ENCODE measurements around the gene LRP8.

Gene LRP8

DNA sequence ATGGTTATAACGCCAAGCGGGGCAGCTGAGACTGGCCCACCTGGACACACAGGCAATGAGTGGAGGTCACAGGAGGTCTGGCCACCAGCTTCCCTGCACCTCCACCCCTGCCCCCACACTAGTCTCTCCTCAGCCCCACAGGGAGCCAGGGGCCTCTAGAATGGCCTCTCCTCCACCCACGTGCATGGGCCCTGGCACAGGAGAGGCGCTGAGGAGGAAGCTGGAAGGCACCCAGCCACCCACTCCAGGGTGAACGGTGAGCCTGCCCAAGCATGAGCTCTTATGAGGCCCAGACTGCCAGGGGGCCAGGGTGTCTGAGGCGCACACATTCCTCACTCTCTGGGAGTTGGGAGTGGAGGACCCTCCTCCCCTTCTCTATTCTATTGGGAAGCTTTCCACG lies 22.2 kb downstream of the LRP8 start:
- DNase-seq (ENCODE audit: low read depth in 2 of 2): no peak

DNA sequence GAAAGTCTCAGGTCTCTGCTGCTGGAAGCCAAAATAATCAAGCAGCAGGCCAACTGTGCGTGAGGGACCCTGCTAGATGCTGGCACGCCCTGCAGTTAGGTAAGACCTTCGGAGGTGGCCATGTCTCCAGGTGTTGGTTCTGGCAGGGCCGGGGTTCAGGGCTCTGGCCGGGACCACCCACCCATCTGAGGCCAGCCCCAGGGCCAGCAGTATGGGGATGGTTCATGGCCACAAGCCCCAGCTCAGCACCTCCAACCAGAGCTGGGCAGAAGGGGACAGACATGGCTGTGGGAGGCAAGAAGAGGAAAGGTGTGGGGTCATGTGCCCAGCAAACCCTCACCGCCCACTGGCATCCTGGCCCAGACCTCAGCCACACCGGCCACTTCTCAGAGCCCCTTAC lies 23.3 kb downstream of the LRP8 start:
- no peak for DNase-seq (ENCODE audit: low read depth in 2 of 2)

DNA sequence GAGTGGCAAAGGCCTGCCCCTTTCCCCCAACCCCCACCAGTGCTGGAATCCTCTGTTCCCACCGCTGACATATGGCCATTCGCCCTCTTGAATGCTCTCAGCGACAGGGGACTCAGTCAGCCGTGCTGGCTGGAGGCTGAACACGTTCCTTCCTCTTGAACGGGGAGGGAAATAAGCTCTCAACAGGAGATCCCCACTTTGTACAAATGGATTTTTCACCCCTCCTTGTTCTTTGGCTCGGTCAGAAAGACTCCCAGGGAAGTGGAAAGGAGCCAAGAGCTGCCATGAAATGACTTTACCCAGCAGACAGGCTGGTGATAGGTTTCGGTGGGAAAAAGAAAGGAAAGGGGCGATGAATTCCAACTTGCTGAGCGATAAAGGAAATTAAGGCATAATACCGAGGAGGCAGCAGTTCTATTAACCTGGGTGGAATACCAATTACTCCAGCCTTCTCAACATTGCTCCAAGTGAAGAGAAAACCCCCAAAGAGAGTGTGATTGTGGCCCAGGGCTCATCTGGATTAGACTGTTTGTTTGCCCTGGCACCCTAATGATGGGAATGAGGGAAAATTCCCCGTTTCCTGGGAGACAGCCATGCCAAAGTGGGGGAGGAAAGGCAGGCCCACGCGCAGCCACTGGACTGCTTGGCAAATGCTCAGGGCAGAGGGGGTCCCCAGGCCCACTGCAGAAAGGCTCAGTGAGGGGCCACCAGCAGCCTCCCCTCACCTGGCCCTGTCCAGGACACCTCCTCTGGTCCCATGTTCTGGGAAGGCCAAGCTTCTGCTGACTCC lies 23.9 kb downstream of the LRP8 start:
- DNase-seq (ENCODE audit: low read depth in 2 of 2): no peak

DNA sequence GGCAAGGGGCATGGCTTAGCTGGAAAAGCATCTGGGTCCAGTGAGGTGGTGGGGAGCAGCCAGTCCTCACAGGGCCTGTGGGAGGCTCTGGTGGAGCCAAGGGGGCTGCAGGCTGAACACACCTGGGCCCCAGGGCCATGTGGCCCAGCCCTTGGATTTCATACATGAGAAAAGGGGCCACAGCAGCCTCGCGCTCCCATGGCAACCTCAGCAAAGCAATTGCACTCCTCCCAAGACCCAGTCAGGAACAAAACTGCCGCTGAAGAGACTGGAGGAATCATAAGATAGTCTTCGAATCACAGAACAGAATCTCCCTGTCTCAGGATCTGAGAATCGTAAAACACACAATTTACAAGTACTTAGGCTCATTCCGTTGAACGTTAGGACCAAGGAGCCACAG lies 24.6 kb downstream of the LRP8 start:
- DNase-seq (ENCODE audit: low read depth in 2 of 2): no peak

DNA sequence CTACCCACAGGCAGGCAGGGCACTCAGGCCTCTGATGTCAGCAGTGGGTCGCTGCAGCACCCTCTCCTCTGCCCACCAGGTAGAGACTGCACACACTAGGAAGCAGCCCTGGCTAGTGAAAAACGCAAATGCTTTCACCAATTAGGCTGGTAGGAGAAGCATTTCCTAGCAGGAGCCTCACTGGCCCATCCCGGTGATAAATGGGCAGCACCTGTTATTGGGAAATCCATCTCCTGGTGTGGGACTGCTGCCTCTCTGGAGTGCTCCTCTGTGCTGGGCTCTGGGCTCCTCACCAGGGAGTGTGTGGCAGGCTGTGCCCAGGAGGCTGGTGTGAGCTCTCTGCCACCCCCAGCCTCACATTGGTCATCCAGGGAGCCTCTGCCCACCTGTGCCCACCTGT lies 28.6 kb downstream of the LRP8 start:
- DNase-seq (ENCODE audit: low read depth in 2 of 2): no peak

DNA sequence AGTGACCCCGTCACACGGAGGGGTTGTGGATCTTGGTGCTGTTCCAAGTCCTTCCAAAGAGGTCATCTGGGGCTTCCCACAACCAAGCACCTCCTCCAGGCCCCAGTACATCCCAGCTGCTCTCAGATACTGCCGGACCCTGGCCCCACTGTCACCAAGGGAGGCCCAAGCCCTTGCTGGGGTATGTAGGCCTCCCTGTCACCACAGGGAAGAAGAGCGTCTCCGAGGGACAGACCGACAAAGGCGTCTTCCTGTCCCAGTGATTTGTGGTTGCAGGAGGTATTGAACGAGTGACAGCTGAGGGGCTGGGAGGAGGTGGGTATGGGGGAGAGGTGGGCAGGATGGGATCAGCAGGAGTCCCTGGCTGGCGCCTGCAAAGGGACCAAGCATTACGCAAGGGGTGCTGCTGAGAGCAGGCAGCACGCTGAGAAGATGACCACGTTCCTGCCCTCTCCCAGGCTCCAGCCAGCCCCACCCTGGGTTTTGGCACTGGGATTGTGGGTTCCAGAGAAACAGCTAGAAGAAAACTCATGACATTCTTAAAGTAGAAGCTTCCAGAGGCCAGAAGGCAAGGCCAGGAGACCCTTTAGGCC lies 29.7 kb downstream of the LRP8 start:
- DNase-seq (ENCODE audit: low read depth in 2 of 2): no peak

DNA sequence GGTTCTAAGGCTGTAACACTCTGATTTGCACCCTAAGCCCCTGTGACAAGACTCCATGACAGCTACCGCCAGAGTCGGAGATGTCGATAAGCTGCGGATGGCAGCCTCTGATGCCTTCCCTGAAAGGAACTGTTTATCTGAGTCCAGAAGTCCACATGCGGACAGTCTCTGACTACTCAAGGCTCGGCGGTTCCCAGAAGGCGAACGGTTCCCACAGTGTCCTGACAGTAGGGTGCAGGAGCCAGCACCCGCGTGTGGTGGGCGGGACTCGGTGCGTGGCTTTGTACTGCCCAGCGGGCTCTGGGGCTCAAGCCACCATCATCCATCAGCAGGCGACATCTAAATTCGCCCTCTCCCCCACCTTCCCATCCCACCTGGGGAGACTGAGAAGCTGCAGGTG lies 30.7 kb downstream of the LRP8 start:
- DNase-seq (ENCODE audit: low read depth in 2 of 2): no peak

DNA sequence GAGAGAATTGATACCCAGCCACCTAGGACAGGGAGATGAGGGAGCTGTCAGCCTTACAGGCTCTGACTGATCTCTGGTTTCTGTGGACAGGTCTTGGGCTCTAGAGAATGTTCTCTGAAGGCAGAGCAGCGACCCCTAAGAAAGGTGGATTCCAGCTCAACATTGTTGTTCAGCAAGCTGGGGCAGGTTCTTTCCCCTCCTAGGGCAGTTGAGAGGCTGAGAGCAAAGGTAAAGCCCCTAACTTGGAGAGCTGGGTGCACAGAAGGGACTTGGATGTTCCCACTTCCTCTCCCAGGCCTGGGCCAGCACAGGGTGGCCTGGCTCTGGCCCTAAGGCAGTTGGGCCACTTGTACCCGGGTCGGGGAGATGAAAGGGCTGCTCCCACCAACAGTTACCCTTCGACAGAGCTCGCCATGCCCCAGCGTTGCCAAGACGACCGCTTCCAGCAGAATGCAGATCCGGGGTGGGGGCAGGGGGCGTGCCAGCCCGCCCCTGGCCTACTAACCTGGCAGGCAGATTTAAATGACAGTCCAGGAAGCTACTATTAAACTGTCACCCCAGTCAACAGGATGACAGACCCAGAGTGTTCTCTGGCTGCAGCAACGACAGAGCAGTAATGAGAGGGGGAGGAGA lies 31.6 kb downstream of the LRP8 start:
- DNase-seq (ENCODE audit: low read depth in 2 of 2): no peak

DNA sequence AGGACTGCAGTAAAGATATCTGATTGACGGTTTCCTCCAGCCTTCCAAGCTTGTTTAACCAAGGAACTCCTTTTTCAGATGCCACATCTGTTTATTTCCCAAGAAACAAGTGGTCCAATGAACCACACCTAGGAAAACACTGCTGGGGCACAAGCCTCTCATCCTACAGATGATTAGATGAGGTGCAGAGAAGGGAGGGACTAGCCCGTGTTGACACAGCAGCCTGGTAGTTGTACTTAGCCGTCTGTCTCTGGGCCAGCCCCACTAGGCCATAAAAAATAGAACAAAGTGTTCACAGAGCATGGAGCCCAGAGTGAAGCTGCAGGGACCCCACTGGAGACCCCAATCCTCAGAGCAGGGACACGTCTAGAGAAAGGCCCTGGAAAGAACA lies 32.1 kb downstream of the LRP8 start:
- DNase-seq (ENCODE audit: low read depth in 2 of 2): no peak

DNA sequence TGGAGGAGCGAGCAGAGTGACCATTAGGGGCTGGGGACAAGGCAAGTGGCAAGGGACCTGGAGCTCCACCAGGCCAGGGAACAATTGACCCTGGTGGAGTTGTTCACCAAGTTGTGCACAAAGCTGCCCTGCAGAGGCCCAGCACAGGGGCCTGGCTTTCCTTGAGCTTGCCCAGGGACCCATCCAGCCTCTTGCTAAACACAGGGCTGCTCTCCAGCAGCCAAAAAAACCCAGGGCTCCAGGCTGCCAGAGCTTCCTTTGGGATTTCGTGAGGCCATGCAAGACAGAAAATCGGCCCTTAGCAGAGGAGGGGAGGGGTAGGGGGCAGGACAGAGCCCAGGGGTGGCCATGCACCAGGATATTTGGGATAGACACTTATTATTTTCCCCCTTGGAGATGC lies 32.6 kb downstream of the LRP8 start:
- no peak for DNase-seq (ENCODE audit: low read depth in 2 of 2)

DNA sequence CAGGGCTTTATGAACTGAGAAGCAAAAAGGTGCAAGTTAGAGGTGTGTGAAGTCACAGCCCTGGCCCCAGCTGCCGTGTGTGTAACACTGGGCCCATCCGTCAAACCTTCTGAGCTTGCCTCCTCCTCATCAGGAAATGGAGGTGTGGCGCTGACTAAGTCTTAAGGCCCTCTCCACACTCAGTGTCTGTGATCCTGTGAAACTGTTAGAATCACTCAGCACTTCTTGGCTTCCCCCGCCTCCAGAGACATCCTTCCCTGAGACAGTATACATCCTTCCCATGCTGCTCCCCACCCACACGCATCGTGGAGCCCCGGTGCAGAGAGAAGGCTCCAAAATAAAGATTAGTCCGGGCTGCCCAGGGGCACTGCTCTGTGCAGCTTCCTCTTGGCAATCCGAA lies 33.3 kb downstream of the LRP8 start:
- DNase-seq (ENCODE audit: low read depth in 2 of 2): peak; percentile 6

DNA sequence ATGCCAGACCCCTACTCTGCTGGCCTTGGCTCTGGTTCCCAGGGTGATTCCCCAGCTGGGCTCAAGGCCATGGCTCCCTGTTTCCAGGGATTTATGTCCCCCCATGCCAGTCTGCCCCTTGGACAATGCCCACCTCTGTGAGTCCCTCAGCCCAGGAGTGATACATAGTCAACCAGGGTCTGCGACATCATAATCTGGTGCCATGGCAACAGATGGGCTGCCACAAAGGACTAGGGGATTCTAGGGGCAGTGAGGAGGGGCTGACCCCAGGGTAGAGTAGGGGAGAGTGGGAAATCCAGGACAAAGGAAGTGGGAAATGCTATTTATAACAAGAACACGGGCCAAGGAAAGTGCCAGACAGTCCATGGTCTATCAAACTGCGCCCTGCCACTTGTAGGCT lies 33.8 kb downstream of the LRP8 start:
- DNase-seq (ENCODE audit: low read depth in 2 of 2): no peak

DNA sequence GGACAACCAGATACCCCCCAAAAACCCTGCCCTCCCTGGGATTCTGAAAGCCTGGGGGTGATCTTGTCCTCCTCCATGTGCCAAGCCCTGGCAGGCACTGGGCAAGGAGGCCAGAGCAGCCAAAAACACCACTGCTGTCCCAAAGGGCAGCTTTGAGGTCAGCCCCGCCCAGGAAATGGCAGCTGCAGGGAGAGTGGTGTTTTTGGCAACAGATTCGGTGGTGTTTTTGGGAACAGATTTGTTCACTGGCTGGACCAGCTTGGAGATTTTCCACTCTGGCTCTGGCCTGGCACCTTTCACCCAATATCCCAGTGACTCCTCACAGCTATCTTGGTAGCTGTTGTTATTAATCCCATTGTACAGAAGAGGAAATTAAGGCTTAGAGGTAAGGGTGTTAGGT lies 34.7 kb downstream of the LRP8 start:
- no peak for DNase-seq (ENCODE audit: low read depth in 2 of 2)

DNA sequence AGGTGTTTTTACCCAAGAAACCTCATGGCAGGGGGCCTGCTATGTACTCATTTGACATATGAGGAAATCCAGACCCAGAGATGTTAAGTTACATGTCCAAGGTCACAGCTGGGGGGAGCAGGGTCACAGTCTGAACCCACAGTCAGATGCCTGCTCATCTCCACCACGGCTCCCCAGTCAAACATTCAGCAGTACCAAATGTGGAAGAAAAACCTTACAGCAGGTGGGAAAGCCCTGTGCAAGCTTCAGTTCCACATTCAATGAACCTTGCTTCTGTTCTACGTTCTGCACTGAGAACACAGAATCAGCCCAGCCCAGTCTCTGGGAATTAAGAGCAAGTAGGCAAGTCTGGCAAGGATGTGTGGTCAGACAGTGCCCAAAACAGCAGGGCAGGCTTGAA lies 35.2 kb downstream of the LRP8 start:
- no peak for DNase-seq (ENCODE audit: low read depth in 2 of 2)

DNA sequence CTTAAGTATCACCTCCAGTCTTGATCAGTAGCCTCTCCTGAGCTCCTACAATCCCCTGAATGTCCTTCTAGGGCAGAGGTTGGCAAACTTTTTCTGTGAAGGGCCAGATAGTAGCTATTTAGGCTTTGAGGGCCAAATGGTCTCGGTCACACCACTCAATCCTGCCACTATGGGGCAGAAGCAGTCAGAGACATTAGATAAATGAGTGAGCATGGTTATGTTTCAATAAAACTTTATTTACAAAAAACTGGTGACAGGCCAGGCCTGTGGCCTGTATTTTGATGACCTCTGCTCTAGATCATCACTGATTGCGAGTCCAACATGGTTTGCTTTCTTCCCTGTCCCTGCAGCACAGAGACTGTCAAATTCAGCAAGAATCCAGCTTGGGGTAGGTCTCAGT lies 36.3 kb downstream of the LRP8 start:
- DNase-seq (ENCODE audit: low read depth in 2 of 2): no peak

DNA sequence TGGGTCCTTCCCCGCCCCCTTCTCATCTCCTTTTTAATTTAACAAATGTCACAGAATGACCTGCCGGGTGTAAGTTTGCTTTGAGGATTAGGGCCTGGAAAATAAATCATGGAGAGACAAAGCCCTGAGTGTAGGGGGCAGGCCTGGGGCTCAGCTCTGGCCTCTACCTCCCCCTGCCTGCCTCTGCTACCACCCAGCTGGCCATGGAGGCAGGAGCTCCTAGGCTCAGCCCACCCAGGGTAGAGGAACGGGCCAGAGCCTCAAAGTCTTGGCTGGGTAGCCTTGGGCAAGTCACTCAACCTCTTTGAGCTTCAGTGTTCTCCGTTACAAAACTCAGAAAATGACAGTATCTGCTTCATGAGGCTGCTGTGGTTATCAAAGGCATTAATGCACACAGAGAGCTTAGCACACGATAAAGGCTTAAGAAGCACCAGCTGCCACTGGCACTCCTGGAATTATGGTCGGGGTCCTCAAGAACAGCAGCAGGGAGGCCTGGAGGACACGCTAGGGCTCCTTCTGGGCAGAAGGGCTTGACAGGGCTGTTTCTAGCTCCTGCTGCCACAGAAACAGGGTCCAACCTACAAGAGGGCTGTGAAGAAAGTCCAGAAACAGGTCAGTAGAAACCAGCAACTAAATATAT lies 39.0 kb downstream of the LRP8 start:
- DNase-seq (ENCODE audit: low read depth in 2 of 2): no peak

DNA sequence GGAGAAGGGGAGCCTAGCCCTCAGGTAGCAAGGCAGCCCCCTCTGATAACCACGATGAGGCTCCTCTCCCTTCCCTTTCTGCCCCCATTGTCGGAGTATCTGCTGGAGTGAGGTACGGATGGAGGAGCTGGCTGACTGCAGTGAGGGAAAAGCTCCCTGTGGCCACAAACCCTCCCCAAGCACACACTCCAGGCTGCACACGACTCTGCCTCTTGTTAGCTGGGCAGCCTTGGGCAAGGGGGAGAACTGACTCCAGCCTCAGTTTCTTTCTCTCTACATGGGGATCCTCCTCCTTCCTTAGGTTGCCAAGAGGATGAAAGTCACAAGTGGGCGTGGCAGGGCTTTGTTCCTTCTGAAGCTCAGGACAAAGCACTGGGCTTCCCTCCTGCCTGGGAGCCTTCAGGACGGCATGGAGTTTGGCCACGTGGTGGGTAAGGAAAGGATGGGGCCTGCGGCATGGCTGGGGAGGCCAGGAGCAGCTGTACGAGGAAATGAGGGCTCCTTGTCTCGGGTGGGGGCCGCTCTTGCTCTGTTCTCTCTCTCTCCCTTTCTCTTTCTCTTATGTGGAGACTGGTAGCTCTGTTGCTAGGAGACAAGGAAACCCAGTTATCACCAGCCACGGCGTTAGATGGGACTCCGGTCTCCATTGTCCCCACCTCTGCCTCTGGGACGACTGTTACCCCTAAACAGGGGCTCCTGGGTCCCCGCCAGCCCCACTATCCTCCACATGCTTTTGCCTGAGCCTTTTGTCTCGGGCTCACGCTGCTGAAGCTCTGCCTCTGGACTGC lies 39.7 kb downstream of the LRP8 start:
- no peak for DNase-seq (ENCODE audit: low read depth in 2 of 2)

DNA sequence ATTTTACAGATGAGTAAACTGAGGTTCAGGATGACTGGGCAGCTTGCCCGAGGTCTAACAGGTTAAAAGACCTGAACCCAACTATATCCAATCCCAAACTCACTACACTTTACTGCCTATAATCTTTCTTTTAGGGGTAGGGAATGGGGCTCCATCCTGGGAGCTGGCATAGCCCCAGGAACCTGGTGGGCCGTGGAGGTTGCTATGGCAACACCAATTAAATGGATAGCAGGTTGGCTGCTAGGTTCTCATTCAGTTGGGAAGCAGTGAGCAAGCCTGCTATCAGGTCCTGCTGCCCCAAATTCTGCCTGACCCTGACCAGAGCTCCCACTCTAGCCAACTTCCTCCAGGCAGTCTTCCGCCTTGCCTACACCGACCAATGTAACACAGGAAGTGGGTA lies 40.9 kb downstream of the LRP8 start:
- DNase-seq (ENCODE audit: low read depth in 2 of 2): no peak

DNA sequence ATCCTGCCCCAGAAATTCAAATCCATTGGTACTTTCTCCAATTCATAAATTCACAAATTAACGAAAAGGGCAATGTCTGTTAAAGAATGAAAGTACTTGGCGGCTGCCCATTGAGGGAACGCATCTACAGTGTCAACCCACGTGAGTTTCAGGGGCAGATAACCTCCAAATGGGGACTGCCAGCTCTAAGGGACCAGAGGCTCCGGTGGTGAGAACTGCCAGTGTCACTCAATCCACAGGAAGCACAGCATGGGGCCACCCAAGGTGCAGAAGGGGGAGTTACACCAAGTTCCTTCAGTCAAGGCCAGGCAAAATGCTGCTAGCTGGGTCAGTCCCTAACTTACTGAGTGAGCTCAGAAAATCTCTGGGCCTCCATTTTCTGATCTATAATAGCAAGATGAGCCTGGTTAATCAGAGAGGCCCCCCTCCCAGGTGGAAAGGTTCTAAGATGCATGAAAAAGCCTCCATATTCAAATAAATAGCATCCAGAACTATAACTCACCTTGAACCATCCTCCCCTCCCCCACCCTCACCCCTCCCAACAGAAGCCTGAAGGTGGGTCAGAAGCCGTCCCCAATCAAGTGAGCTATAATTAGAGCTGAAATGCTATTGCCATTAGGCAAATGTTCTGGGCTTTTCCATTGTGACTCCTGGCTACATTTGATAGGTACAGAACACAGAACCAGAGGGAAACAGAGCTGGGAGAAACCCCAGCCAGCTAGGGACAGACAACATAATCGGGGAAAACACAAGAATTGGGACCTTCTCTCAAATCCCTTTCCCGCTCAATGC lies 41.7 kb downstream of the LRP8 start:
- DNase-seq (ENCODE audit: low read depth in 2 of 2): no peak

DNA sequence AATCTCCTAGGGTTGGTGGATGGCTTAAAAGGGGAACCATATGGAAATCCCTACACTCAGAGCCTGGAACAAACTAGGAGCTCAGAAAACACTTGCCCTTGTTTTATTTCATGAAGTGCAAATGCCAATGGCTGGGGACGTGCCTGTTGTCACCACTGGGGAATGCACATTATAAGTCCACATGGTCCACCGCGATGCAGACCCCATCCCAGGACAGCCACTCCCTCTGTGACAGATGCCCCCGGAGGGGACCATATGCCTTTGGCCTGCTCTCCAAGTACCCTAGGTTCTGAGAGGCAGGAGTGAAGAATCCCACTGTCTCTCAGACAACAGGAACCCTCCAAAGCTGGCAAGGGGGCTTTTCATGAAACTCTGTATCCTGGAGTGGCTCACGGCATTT lies 42.3 kb downstream of the LRP8 start:
- no peak for DNase-seq (ENCODE audit: low read depth in 2 of 2)
